ENCODE data around the gene ROCK2.

ROCK2 gene

GRCh38 chr2:11243512-11243911, 100.9 kb downstream of the ROCK2 start:
- Histone ChIP-seq H3K4me1 (ENCODE audit: low read depth, poor library complexity, severe bottlenecking) (peaks cover 3% of the 10 kb centered on the region), H3K4me3 (IDR thresholded peaks at IDR 0.05; ENCODE audit: insufficient read depth, low read depth, low read length) (no peak overlapping the region), H3K4me2 (no peak overlapping the region), H3K36me3 (ENCODE audit: insufficient read depth) (no peaks in the 10 kb centered on the region), H2AFZ (ENCODE audit: low read depth) (no peak overlapping the region), H3K9ac (no peak overlapping the region), H3K79me2 (ENCODE audit: insufficient read depth, low read depth) (no peaks in the 10 kb centered on the region), H3K27ac (no peak overlapping the region), H3K27me3 (ENCODE audit: insufficient read depth, low read depth) (no peaks in the 10 kb centered on the region), H4K20me1 (ENCODE audit: insufficient read depth) (no peaks in the 10 kb centered on the region)
- TF ChIP-seq CTCF (conservative IDR thresholded peaks at IDR 0.05; ENCODE audit: low read depth, low read length): no peak

- Histone ChIP-seq H3K4me1 (ENCODE audit: low read depth, poor library complexity, severe bottlenecking) (peaks cover 3% of the 10 kb centered on the region), H3K9ac (no peak overlapping the region), H3K27ac (no peak overlapping the region), H3K4me3 (IDR thresholded peaks at IDR 0.05; ENCODE audit: insufficient read depth, low read depth, low read length) (no peak overlapping the region), H3K27me3 (ENCODE audit: insufficient read depth, low read depth) (no peaks in the 10 kb centered on the region), H3K79me2 (ENCODE audit: insufficient read depth, low read depth) (no peaks in the 10 kb centered on the region), H3K36me3 (ENCODE audit: insufficient read depth) (no peaks in the 10 kb centered on the region), H2AFZ (ENCODE audit: low read depth) (no peak overlapping the region), H3K4me2 (no peak overlapping the region), H4K20me1 (ENCODE audit: insufficient read depth) (no peaks in the 10 kb centered on the region)
- TF ChIP-seq CTCF (conservative IDR thresholded peaks at IDR 0.05; ENCODE audit: low read depth, low read length): no peak
Measured at GRCh38 chr2:11242542-11243174, 101.8 kb downstream of the ROCK2 start.

GRCh38 chr2:11241412-11242203, 102.8 kb downstream of the ROCK2 start:
- Histone ChIP-seq H3K4me2 (no peak overlapping the region), H3K27ac (no peak overlapping the region), H4K20me1 (ENCODE audit: insufficient read depth) (no peaks in the 10 kb centered on the region), H2AFZ (ENCODE audit: low read depth) (no peak overlapping the region), H3K27me3 (ENCODE audit: insufficient read depth, low read depth) (no peaks in the 10 kb centered on the region), H3K36me3 (ENCODE audit: insufficient read depth) (no peaks in the 10 kb centered on the region), H3K4me1 (ENCODE audit: low read depth, poor library complexity, severe bottlenecking) (peaks cover 3% of the 10 kb centered on the region), H3K4me3 (IDR thresholded peaks at IDR 0.05; ENCODE audit: insufficient read depth, low read depth, low read length) (no peak overlapping the region), H3K79me2 (ENCODE audit: insufficient read depth, low read depth) (no peaks in the 10 kb centered on the region), H3K9ac (no peak overlapping the region)
- TF ChIP-seq CTCF (conservative IDR thresholded peaks at IDR 0.05; ENCODE audit: low read depth, low read length): no peak

- Histone ChIP-seq H3K79me2 (ENCODE audit: insufficient read depth, low read depth) (no peaks in the 10 kb centered on the region), H3K27me3 (ENCODE audit: insufficient read depth, low read depth) (no peaks in the 10 kb centered on the region), H3K4me2 (no peak overlapping the region), H3K4me3 (IDR thresholded peaks at IDR 0.05; ENCODE audit: insufficient read depth, low read depth, low read length) (no peak overlapping the region), H3K4me1 (ENCODE audit: low read depth, poor library complexity, severe bottlenecking) (peaks cover 3% of the 10 kb centered on the region), H3K36me3 (ENCODE audit: insufficient read depth) (no peaks in the 10 kb centered on the region), H3K27ac (no peak overlapping the region), H4K20me1 (ENCODE audit: insufficient read depth) (no peaks in the 10 kb centered on the region), H2AFZ (ENCODE audit: low read depth) (no peak overlapping the region), H3K9ac (no peak overlapping the region)
- TF ChIP-seq CTCF (conservative IDR thresholded peaks at IDR 0.05; ENCODE audit: low read depth, low read length): no peak
Measured at GRCh38 chr2:11239666-11240462, 104.6 kb downstream of the ROCK2 start.

Measured in KMS-11 (cell line).